HEK293T (cell line): Measurements from ENCODE around the gene MED27.

Experiments used
- CTCF ChIA-PET: fragments of 350-600 bp; formaldehyde crosslinking; extraction: SDS; loops from one replicate; lab custom pipeline; 2021; ENCODE audit warnings: antibody characterized with exemption, inconsistent platforms; lab: Yijun Ruan, JAX
- POLR2A ChIA-PET: fragments of 350-600 bp; formaldehyde crosslinking; extraction: SDS; loops from one replicate; lab custom pipeline; 2020; ENCODE audit warnings: antibody characterized with exemption, inconsistent platforms; lab: Yijun Ruan, JAX
- DNase-seq: peaks from one replicate; pipeline ENCODE4 v3.0.0; 2012; ENCODE audit warnings: mixed read lengths; ENCODE audit errors: extremely low spot score
- ARNT ChIP-seq: fragments of 450-650 bp; IDR thresholded peaks from 2 replicates; pipeline ENCODE4 v1.6.1; 2017; ENCODE audit warnings: mild to moderate bottlenecking
- BHLHE40 ChIP-seq: fragments of 450-650 bp; IDR thresholded peaks from 2 replicates; pipeline ENCODE4 v1.6.1; 2016; ENCODE audit warnings: mild to moderate bottlenecking, moderate library complexity, borderline replicate concordance
- CTBP1 ChIP-seq: fragments of 450-650 bp; IDR thresholded peaks from 2 replicates; pipeline ENCODE4 v1.6.1; 2016; ENCODE audit warnings: borderline replicate concordance
- ELF4 ChIP-seq: fragments of 450-650 bp; IDR thresholded peaks from 2 replicates; pipeline ENCODE4 v1.6.1; 2017; ENCODE audit warnings: antibody characterized with exemption
- FOXA1 ChIP-seq: fragments of 450-650 bp; IDR thresholded peaks from 2 replicates; pipeline ENCODE4 v1.6.1; 2016; ENCODE audit warnings: mild to moderate bottlenecking
- FOXK2 ChIP-seq: fragments of 450-650 bp; IDR thresholded peaks from 2 replicates; pipeline ENCODE4 v1.6.1; 2016; ENCODE audit warnings: mild to moderate bottlenecking
- FOXM1 ChIP-seq: fragments of 450-650 bp; IDR thresholded peaks from 2 replicates; pipeline ENCODE4 v1.6.1; 2017; ENCODE audit warnings: mild to moderate bottlenecking, borderline replicate concordance
- HDGF ChIP-seq: fragments of 450-650 bp; IDR thresholded peaks from 2 replicates; pipeline ENCODE4 v1.6.1; 2017; ENCODE audit warnings: antibody characterized with exemption, borderline replicate concordance
- L3MBTL2 ChIP-seq: fragments of 450-650 bp; conservative IDR thresholded peaks from 2 replicates; pipeline ENCODE4 v1.6.1; 2016; ENCODE audit warnings: mild to moderate bottlenecking
- LEF1 ChIP-seq: fragments of 450-650 bp; IDR thresholded peaks from 2 replicates; pipeline ENCODE4 v1.6.1; 2017; ENCODE audit warnings: mild to moderate bottlenecking, borderline replicate concordance
- NFRKB ChIP-seq: fragments of 450-650 bp; IDR thresholded peaks from 2 replicates; pipeline ENCODE4 v1.6.1; 2016; ENCODE audit warnings: mild to moderate bottlenecking, moderate library complexity
- PKNOX1 ChIP-seq: fragments of 450-650 bp; IDR thresholded peaks from 2 replicates; pipeline ENCODE4 v1.6.1; 2016
- SP1 ChIP-seq: fragments of 450-650 bp; IDR thresholded peaks from 2 replicates; pipeline ENCODE4 v1.6.1; 2017
- SUZ12 ChIP-seq: fragments of 450-650 bp; IDR thresholded peaks from 2 replicates; pipeline ENCODE4 v1.6.1; 2016; ENCODE audit warnings: mild to moderate bottlenecking
- TARDBP ChIP-seq: fragments of 450-650 bp; IDR thresholded peaks from 2 replicates; pipeline ENCODE4 v1.6.1; 2016
- ZNF384 ChIP-seq: fragments of 450-650 bp; IDR thresholded peaks from 2 replicates; pipeline ENCODE4 v1.6.1; 2016

Gene MED27

GRCh38 chr9:131889437-131890251, 190.0 kb downstream of the MED27 start:
- CTCF ChIA-PET: no interaction called here
- no peak for DNase-seq
- TF ChIP-seq ZNF384 (no peak), PKNOX1 (no peak), HDGF (no peak), NFRKB (no peak), BHLHE40 (no peak)
- POLR2A ChIA-PET: no interaction called here

GRCh38 chr9:131888923-131889322, 190.7 kb downstream of the MED27 start:
- no peak for DNase-seq
- CTCF ChIA-PET: no interaction called here
- POLR2A ChIA-PET: no interaction called here

GRCh38 chr9:131887680-131888079, 192.0 kb downstream of the MED27 start:
- TF ChIP-seq HDGF (no peak), ZNF384 (no peak), FOXK2 (no peak), ELF4 (no peak), NFRKB (no peak), FOXM1 (no peak), ARNT (no peak), LEF1 (no peak), L3MBTL2 (no peak), FOXA1 (no peak), SP1 (no peak)
- ChIA-PET CTCF (no interaction called here), POLR2A (no interaction called here)
- no peak for DNase-seq

More at GRCh38 chr9:131888923-131889322, 190.7 kb downstream of the MED27 start:
- no peak for TF ChIP-seq ZNF384
- no peak for TF ChIP-seq SUZ12
- TF ChIP-seq L3MBTL2: no peak
- no peak for TF ChIP-seq HDGF
- no peak for TF ChIP-seq NFRKB
- no peak for TF ChIP-seq TARDBP

GRCh38 chr9:131886826-131887225, 192.8 kb downstream of the MED27 start:
- DNase-seq: no peak
- CTCF ChIA-PET: no interaction called here
- POLR2A ChIA-PET: no interaction called here
- TF ChIP-seq ELF4: no peak

GRCh38 chr9:131885144-131885609, 194.5 kb downstream of the MED27 start:
- ChIA-PET CTCF (no interaction called here), POLR2A (no interaction called here)
- no peak for TF ChIP-seq HDGF
- TF ChIP-seq BHLHE40: no peak
- no peak for TF ChIP-seq FOXM1
- no peak for TF ChIP-seq PKNOX1
- no peak for TF ChIP-seq NFRKB
- no peak for TF ChIP-seq SUZ12
- TF ChIP-seq SP1: no peak
- no peak for TF ChIP-seq ZNF384
- no peak for TF ChIP-seq FOXK2
- TF ChIP-seq ARNT: no peak
- TF ChIP-seq L3MBTL2: no peak
- TF ChIP-seq TARDBP: no peak
- no peak for TF ChIP-seq FOXA1
- TF ChIP-seq LEF1: no peak
- TF ChIP-seq ELF4: no peak
- no peak for TF ChIP-seq CTBP1
- DNase-seq: no peak

- ChIA-PET CTCF (no interaction called here), POLR2A (no interaction called here)
- TF ChIP-seq SUZ12 (no peak), NFRKB (no peak), CTBP1 (no peak), HDGF (no peak), SP1 (no peak), ELF4 (no peak), L3MBTL2 (no peak), PKNOX1 (no peak), ARNT (no peak), FOXM1 (no peak), ZNF384 (no peak), TARDBP (no peak), LEF1 (no peak), FOXA1 (no peak), FOXK2 (no peak), BHLHE40 (no peak)
- no peak for DNase-seq
Observed at GRCh38 chr9:131884222-131884621, 195.4 kb downstream of the MED27 start.
